Progenitor cell of endocrine pancreas (in vitro differentiated cells): ENCODE data around the gene TBCEL. TPM values are rescaled to one million over a fixed set of nuclear protein-coding genes. Genes with fewer than 3 reads are reported as not detected.

Experiments
- DNase-seq: peaks from one replicate; pipeline ENCODE4 v3.0.0; 2021; ENCODE audit warnings: low spot score; ENCODE audit not compliant: unreplicated experiment
- H3K27ac Mint-ChIP-seq: 2 replicates; pipeline ENCODE4 v1.8.0; 2021; ENCODE audit warnings: mild to moderate bottlenecking, moderate library complexity, mixed read lengths
- H3K27me3 Mint-ChIP-seq: 2 replicates; pipeline ENCODE4 v1.8.0; 2021; ENCODE audit warnings: mixed read lengths
- H3K36me3 Mint-ChIP-seq: 2 replicates; pipeline ENCODE4 v1.8.0; 2022; ENCODE audit warnings: mixed read lengths; ENCODE audit not compliant: insufficient read depth
- H3K4me1 Mint-ChIP-seq: 2 replicates; pipeline ENCODE4 v1.8.0; 2021; ENCODE audit warnings: low read depth, mixed read lengths
- H3K4me3 Mint-ChIP-seq: 2 replicates; pipeline ENCODE4 v1.8.0; 2021; ENCODE audit warnings: low read depth, mild to moderate bottlenecking, moderate library complexity, mixed read lengths
- H3K9me3 Mint-ChIP-seq: 2 replicates; pipeline ENCODE4 v1.8.0; 2021; ENCODE audit warnings: low read depth, mixed read lengths
- CTCF ChIP-seq: fragments of 200-600 bp; sonication (generic); IDR thresholded peaks from one replicate; pipeline ENCODE4 v1.5.0; 2021; ENCODE audit warnings: antibody characterized with exemption, mild to moderate bottlenecking; ENCODE audit not compliant: unreplicated experiment
- total RNA-seq: library from RNA; stranded (reverse); gene quantifications from 2 replicates; pipeline ENCODE4 v1.2.1, GENCODE V29; 2021

Gene TBCEL
- total RNA-seq, 1 donor from 2014 or later: 28.6 TPM

GRCh38 chr11:121070951-121071845, 47.3 kb downstream of the TBCEL start:
- Mint-ChIP-seq H3K27me3 (no peaks in the 10 kb centered on the region), H3K27ac (peak overlapping the region; percentile 97), H3K4me3 (no peak overlapping the region)

GRCh38 chr11:121071846-121072450, 48.0 kb downstream of the TBCEL start:
- H3K27ac Mint-ChIP-seq: peak overlapping the region; percentile 97

More at GRCh38 chr11:121070951-121071845, 47.3 kb downstream of the TBCEL start:
- Mint-ChIP-seq H3K36me3 (peaks cover 18% of the 10 kb centered on the region), H3K9me3 (no peaks in the 10 kb centered on the region), H3K4me1 (peaks cover 46% of the 10 kb centered on the region)
- no peak for DNase-seq
- no peak for TF ChIP-seq CTCF

GRCh38 chr11:121081321-121081720, 57.4 kb downstream of the TBCEL start:
- no peak overlapping the region for H3K4me3 Mint-ChIP-seq
- H3K27ac Mint-ChIP-seq: no peak overlapping the region
- peaks cover 4% of the 10 kb centered on the region for H3K4me1 Mint-ChIP-seq
- H3K27me3 Mint-ChIP-seq: no peaks in the 10 kb centered on the region
- DNase-seq: no peak
- TF ChIP-seq CTCF: no peak
- H3K9me3 Mint-ChIP-seq: no peaks in the 10 kb centered on the region
- peaks cover 9% of the 10 kb centered on the region for H3K36me3 Mint-ChIP-seq

More at GRCh38 chr11:121071846-121072450, 48.0 kb downstream of the TBCEL start:
- Mint-ChIP-seq H3K4me3 (no peak overlapping the region), H3K36me3 (peaks cover 18% of the 10 kb centered on the region), H3K27me3 (no peaks in the 10 kb centered on the region), H3K4me1 (peaks cover 38% of the 10 kb centered on the region), H3K9me3 (no peaks in the 10 kb centered on the region)
- no peak for TF ChIP-seq CTCF
- DNase-seq: no peak

- Mint-ChIP-seq H3K27ac (no peak overlapping the region), H3K36me3 (peaks cover 16% of the 10 kb centered on the region), H3K9me3 (no peaks in the 10 kb centered on the region), H3K27me3 (no peaks in the 10 kb centered on the region), H3K4me3 (no peak overlapping the region), H3K4me1 (peaks cover 4% of the 10 kb centered on the region)
- no peak for DNase-seq
- no peak for TF ChIP-seq CTCF
These were observed 58.3 kb downstream of the TBCEL start for GRCh38 chr11:121082219-121082618.

GRCh38 chr11:121082670-121083069, 58.8 kb downstream of the TBCEL start:
- DNase-seq: peak; percentile 48
- H3K36me3 Mint-ChIP-seq: peaks cover 19% of the 10 kb centered on the region
- H3K4me3 Mint-ChIP-seq: no peak overlapping the region
- H3K27me3 Mint-ChIP-seq: no peaks in the 10 kb centered on the region
- TF ChIP-seq CTCF: no peak
- peaks cover 4% of the 10 kb centered on the region for H3K4me1 Mint-ChIP-seq
- H3K9me3 Mint-ChIP-seq: no peaks in the 10 kb centered on the region
- no peak overlapping the region for H3K27ac Mint-ChIP-seq
